Mammary epithelial cell (primary cell): ENCODE measurements around the gene CTSE.

ENCODE experiments used
- EZH2 ChIP-seq: IDR thresholded peaks from 2 replicates; pipeline ENCODE4 v1.6.1; 2012; ENCODE audit warnings: low read length, inconsistent platforms, borderline replicate concordance
- TF ChIP-seq, protein P1 (sequence below), 2 donors: IDR thresholded peaks in 1 of 2; conservative IDR thresholded peaks in 1 of 2; 2 replicates each; pipeline ENCODE4 v1.5.1; 2011 to 2012; ENCODE audit warnings: inconsistent platforms in 2 of 2, low read length in 2 of 2, mild to moderate bottlenecking in 2 of 2, control low read depth in 1 of 2, low read depth in 1 of 2; ENCODE audit not compliant: insufficient read depth in 1 of 2; ENCODE audit errors: extremely low read depth in 1 of 2

DNA sequence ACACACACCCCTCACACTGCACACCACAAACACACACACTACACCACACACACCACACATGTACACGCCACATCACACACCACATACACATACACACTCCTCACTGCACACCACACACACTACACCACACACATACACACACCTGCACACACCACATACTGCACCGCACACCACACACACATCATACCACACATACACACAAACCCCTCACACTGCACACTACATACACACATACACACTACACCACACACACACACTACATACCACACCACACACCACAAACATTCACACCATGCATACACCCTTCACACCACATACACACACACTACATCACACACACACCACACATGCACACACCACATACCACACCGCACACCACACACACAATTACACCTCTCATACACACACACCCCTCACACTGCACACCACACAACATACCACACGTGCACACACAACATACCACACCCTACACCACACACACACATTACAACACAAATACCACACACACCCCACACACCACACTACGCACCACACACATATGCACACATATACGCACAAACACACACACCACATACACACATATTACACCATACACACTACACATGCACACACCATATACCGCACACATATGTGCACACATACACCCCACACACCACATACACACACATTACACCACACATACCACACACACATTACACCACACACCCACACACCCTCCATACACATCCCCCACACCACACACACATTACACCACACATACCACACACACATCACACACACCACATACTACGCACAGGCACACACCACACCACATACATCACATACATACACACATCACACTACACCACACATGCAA lies 50.1 kb downstream of the CTSE start:
- TF ChIP-seq, protein P1, sequence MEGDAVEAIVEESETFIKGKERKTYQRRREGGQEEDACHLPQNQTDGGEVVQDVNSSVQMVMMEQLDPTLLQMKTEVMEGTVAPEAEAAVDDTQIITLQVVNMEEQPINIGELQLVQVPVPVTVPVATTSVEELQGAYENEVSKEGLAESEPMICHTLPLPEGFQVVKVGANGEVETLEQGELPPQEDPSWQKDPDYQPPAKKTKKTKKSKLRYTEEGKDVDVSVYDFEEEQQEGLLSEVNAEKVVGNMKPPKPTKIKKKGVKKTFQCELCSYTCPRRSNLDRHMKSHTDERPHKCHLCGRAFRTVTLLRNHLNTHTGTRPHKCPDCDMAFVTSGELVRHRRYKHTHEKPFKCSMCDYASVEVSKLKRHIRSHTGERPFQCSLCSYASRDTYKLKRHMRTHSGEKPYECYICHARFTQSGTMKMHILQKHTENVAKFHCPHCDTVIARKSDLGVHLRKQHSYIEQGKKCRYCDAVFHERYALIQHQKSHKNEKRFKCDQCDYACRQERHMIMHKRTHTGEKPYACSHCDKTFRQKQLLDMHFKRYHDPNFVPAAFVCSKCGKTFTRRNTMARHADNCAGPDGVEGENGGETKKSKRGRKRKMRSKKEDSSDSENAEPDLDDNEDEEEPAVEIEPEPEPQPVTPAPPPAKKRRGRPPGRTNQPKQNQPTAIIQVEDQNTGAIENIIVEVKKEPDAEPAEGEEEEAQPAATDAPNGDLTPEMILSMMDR (conservative IDR thresholded peaks at IDR 0.05 in 1 of 2, IDR thresholded peaks at IDR 0.05 in 1 of 2; ENCODE audit: extremely low read depth in 1 of 2, insufficient read depth in 1 of 2, low read depth in 1 of 2, low read length in 2 of 2): no peak
- TF ChIP-seq EZH2: no peak
